ENCODE data around the gene SLC27A4. TPM values are rescaled to one million over a fixed set of nuclear protein-coding genes. Genes with fewer than 3 reads are reported as not detected.

SLC27A4 gene
- total and polyA plus RNA-seq, 9 donors, result 4.8 to 22.4 (median 10.8) TPM

GRCh38 chr9:128396970-128397613 is 56.8 kb downstream of the SLC27A4 start:
- Histone ChIP-seq H3K4me1 (ENCODE audit: insufficient read depth) (no peaks in the 10 kb centered on the region), H3K9me3 (no peaks in the 10 kb centered on the region), H3K27ac (no peak overlapping the region), H3K27me3 (no peaks in the 10 kb centered on the region), H3K4me3 (no peak overlapping the region), H3K36me3 (no peaks in the 10 kb centered on the region)
- no peak for DNase-seq
- TF ChIP-seq EP300 (IDR thresholded peaks at IDR 0.05) (no peak), POLR2A (IDR thresholded peaks at IDR 0.05) (no peak), CTCF (IDR thresholded peaks at IDR 0.05) (no peak)
- 4 to 5% (median 5%) methylated on average over 19 of the region's 19 CpGs for WGBS, 3 donors
- intact Hi-C loops (cut with DNase I), result no loop called here

- WGBS, 3 donors, result 58 to 66% (median 60%) methylated on average over 7 of the region's 7 CpGs
- Histone ChIP-seq H3K27ac (no peak overlapping the region), H3K9me3 (no peaks in the 10 kb centered on the region), H3K4me1 (ENCODE audit: insufficient read depth) (no peaks in the 10 kb centered on the region), H3K36me3 (no peaks in the 10 kb centered on the region), H3K27me3 (no peaks in the 10 kb centered on the region), H3K4me3 (no peak overlapping the region)
- TF ChIP-seq EP300 (IDR thresholded peaks at IDR 0.05), result no peak
- no peak for TF ChIP-seq POLR2A (IDR thresholded peaks at IDR 0.05)
- TF ChIP-seq CTCF (IDR thresholded peaks at IDR 0.05), result no peak
- intact Hi-C loops (cut with DNase I), result no loop called here
- DNase-seq, result no peak
These were observed 57.5 kb downstream of the SLC27A4 start for GRCh38 chr9:128397831-128398230.

- Histone ChIP-seq H3K27me3 (no peaks in the 10 kb centered on the region), H3K36me3 (no peaks in the 10 kb centered on the region), H3K27ac (no peak overlapping the region), H3K4me1 (ENCODE audit: insufficient read depth) (no peaks in the 10 kb centered on the region), H3K9me3 (no peaks in the 10 kb centered on the region), H3K4me3 (no peak overlapping the region)
- TF ChIP-seq CTCF (IDR thresholded peaks at IDR 0.05) (no peak), POLR2A (IDR thresholded peaks at IDR 0.05) (no peak), EP300 (IDR thresholded peaks at IDR 0.05) (no peak)
- intact Hi-C loops (cut with DNase I), result no loop called here
- no peak for DNase-seq
- 66 to 71% (median 70%) methylated on average over 3 of the region's 3 CpGs for WGBS, 3 donors
These were observed 59.5 kb downstream of the SLC27A4 start for GRCh38 chr9:128399861-128400260.

- 74 to 78% (median 75%) methylated on average over 5 of the region's 5 CpGs for WGBS, 3 donors
- Histone ChIP-seq H3K9me3 (no peaks in the 10 kb centered on the region), H3K4me3 (no peak overlapping the region), H3K27ac (no peak overlapping the region), H3K36me3 (no peaks in the 10 kb centered on the region), H3K27me3 (no peaks in the 10 kb centered on the region), H3K4me1 (ENCODE audit: insufficient read depth) (no peaks in the 10 kb centered on the region)
- TF ChIP-seq EP300 (IDR thresholded peaks at IDR 0.05) (no peak), POLR2A (IDR thresholded peaks at IDR 0.05) (no peak), CTCF (IDR thresholded peaks at IDR 0.05) (no peak)
- intact Hi-C loops (cut with DNase I), result no loop called here
- no peak for DNase-seq
These were observed 64.2 kb downstream of the SLC27A4 start for GRCh38 chr9:128404560-128404959.

All from ovary (tissue), 9 donors.